Mesothelial cell of epicardium (in vitro differentiated cells): ENCODE measurements around the gene HOXC6. TPM values are rescaled to one million over a fixed set of nuclear protein-coding genes. Genes with fewer than 3 reads are reported as not detected.

Experiments
- DNase-seq, 2 experiments: peaks; one replicate each; pipeline ENCODE4 v3.0.0; 2021; ENCODE audit warnings: low spot score in 2 of 2; ENCODE audit not compliant: unreplicated experiment in 2 of 2
- H3K27ac Mint-ChIP-seq: 2 replicates; pipeline ENCODE4 v1.8.0; 2021; ENCODE audit warnings: mixed read lengths
- H3K27me3 Mint-ChIP-seq: 2 replicates; pipeline ENCODE4 v1.8.0; 2021; ENCODE audit warnings: low read depth, mixed read lengths
- H3K36me3 Mint-ChIP-seq: 2 replicates; pipeline ENCODE4 v1.8.0; 2021; ENCODE audit warnings: mixed read lengths
- H3K4me1 Mint-ChIP-seq: 2 replicates; pipeline ENCODE4 v1.8.0; 2021; ENCODE audit warnings: mixed read lengths
- H3K4me3 Mint-ChIP-seq: 2 replicates; pipeline ENCODE4 v1.8.0; 2021; ENCODE audit warnings: mild to moderate bottlenecking, moderate library complexity, mixed read lengths
- H3K9me3 Mint-ChIP-seq: 2 replicates; pipeline ENCODE4 v1.8.0; 2021; ENCODE audit warnings: mixed read lengths
- CTCF ChIP-seq: fragments of 200-600 bp; sonication (generic); IDR thresholded peaks from one replicate; pipeline ENCODE4 v1.5.0; 2021; ENCODE audit warnings: antibody characterized with exemption; ENCODE audit not compliant: unreplicated experiment
- total RNA-seq: library from RNA; stranded (reverse); gene quantifications from 3 replicates; pipeline ENCODE4 v1.2.1, GENCODE V29; 2021

Gene HOXC6
- total RNA-seq, 1 donor from 2014 or later, result 15.5 TPM

- DNase-seq, result no peak
- Mint-ChIP-seq H3K4me3 (no peak overlapping the region), H3K36me3 (no peaks in the 10 kb centered on the region), H3K4me1 (peaks cover 26% of the 10 kb centered on the region), H3K9me3 (no peaks in the 10 kb centered on the region), H3K27ac (no peak overlapping the region), H3K27me3 (peaks cover 100% of the 10 kb centered on the region)
- peak; percentile 37 for TF ChIP-seq CTCF
These were observed 38.8 kb upstream of the HOXC6 start for GRCh38 chr12:53989227-53990113.

GRCh38 chr12:53990311-53991076, 37.7 kb upstream of the HOXC6 start:
- TF ChIP-seq CTCF, result no peak
- H3K27ac Mint-ChIP-seq, result no peak overlapping the region
- H3K4me1 Mint-ChIP-seq, result peaks cover 27% of the 10 kb centered on the region
- H3K9me3 Mint-ChIP-seq, result no peaks in the 10 kb centered on the region
- DNase-seq, result no peak
- no peak overlapping the region for H3K4me3 Mint-ChIP-seq
- H3K36me3 Mint-ChIP-seq, result no peaks in the 10 kb centered on the region
- peaks cover 100% of the 10 kb centered on the region for H3K27me3 Mint-ChIP-seq

- peaks cover 100% of the 10 kb centered on the region for H3K27me3 Mint-ChIP-seq
- no peaks in the 10 kb centered on the region for H3K9me3 Mint-ChIP-seq
- H3K36me3 Mint-ChIP-seq, result no peaks in the 10 kb centered on the region
- H3K27ac Mint-ChIP-seq, result no peak overlapping the region
- DNase-seq, result no peak
- no peak for TF ChIP-seq CTCF
- peaks cover 29% of the 10 kb centered on the region for H3K4me1 Mint-ChIP-seq
- no peak overlapping the region for H3K4me3 Mint-ChIP-seq
These were observed 37.2 kb upstream of the HOXC6 start for GRCh38 chr12:53991077-53991460.

GRCh38 chr12:53992377-53992889, 35.8 kb upstream of the HOXC6 start:
- DNase-seq, result no peak
- H3K4me1 Mint-ChIP-seq, result peaks cover 27% of the 10 kb centered on the region
- no peak for TF ChIP-seq CTCF
- H3K36me3 Mint-ChIP-seq, result no peaks in the 10 kb centered on the region
- H3K9me3 Mint-ChIP-seq, result no peaks in the 10 kb centered on the region
- H3K4me3 Mint-ChIP-seq, result no peak overlapping the region
- H3K27me3 Mint-ChIP-seq, result peaks cover 100% of the 10 kb centered on the region
- H3K27ac Mint-ChIP-seq, result no peak overlapping the region

GRCh38 chr12:53993162-53994008, 34.9 kb upstream of the HOXC6 start:
- Mint-ChIP-seq H3K27me3 (peaks cover 100% of the 10 kb centered on the region), H3K4me1 (peaks cover 27% of the 10 kb centered on the region), H3K27ac (no peak overlapping the region), H3K9me3 (no peaks in the 10 kb centered on the region), H3K36me3 (no peaks in the 10 kb centered on the region), H3K4me3 (peak overlapping the region; percentile 57)
- no peak for TF ChIP-seq CTCF
- DNase-seq, result no peak
